ENCODE results near the gene CAPZB.

The CAPZB gene

DNA sequence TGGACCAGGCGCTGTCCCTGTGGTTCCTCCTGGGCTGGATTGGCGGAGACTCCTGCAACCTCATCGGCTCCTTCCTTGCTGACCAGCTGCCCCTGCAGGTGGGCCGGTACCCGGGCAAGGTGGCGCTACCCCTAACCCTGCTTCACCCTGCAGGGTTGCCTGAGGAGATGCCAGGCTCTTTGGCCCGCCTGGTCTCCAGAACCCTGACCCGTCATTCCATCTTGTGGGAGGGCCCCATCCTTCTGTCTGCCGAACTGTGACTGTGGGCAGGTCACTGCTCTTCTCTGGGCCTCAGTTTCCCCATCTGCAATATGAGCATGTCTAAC lies 160.7 kb downstream of the CAPZB start:
- no peak for DNase-seq

DNA sequence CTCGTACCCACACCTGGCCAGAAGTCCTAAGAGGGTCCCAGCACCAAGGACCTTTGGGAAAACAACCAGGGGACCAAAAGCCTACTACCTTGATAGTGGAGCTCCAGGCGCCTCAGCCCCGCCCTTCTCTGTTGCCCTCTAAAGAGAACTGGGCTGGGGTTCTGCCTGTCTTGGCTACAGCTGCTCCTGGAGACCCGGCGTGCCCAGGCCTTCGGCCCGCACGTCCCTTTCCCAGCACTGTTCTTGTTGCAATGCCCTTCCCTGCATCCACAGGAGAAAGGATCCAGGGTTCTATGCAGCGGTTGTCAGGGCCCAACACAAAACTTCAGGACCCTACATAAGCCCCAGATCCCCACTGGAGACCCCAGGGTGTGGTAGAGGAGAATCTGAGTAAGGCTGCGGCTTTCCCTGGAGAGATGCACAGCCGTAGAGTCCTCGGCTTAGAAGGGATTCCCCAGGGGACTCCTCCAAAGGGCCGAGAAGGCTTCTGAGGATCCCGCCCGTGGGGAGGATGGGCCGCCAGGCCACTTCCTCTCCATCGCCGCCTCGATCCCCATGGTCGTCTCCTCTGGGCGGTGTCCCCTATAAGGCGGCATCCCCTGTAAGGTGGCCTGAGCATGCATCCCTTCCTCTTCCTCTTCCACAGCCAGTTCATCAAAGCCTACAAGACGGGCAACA lies 161.2 kb downstream of the CAPZB start:
- no peak for DNase-seq

- DNase-seq: no peak
Measured at GRCh38 chr1:19322481-19322880, 162.9 kb downstream of the CAPZB start.

DNA sequence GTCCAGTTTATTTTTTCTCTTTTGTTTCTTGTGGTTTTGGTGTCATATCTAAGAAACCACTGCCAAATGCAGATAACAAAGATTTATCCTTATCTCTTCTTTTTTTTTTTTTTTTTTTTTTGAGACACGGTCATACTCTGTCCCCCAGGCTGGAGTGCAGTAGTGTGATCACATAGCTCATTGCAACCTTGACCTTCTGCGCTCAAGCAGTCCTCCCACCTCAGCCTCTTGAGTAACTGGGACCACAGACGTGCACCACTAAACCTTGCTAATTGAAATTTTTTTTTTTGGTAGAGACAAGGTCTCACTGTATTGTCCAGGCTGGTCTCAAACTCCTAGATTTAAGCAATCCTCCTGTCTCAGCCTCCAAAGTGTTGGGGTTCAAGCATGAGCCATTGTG lies 164.3 kb downstream of the CAPZB start:
- DNase-seq: no peak

DNA sequence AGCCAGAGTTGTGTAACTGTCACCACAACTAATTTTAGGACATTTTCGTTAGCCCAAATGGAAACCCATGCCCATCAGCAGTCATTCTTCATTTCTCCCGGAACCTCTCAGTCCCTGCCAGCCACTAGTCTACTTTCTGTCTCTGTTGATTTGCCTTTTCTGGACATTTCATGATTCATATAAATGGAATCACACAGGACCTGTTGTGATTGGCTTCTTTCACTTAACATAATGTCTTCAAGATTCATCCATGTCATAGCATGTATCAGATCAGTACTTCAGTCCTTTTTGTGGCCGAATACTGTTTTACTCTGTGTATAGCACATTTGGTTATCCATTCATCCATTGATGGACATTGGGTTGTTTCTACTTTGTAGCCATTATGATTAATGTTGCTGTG lies 166.1 kb downstream of the CAPZB start:
- DNase-seq: no peak

GRCh38 chr1:19317126-19317910 lies 168.0 kb downstream of the CAPZB start:
- DNase-seq: no peak

DNA sequence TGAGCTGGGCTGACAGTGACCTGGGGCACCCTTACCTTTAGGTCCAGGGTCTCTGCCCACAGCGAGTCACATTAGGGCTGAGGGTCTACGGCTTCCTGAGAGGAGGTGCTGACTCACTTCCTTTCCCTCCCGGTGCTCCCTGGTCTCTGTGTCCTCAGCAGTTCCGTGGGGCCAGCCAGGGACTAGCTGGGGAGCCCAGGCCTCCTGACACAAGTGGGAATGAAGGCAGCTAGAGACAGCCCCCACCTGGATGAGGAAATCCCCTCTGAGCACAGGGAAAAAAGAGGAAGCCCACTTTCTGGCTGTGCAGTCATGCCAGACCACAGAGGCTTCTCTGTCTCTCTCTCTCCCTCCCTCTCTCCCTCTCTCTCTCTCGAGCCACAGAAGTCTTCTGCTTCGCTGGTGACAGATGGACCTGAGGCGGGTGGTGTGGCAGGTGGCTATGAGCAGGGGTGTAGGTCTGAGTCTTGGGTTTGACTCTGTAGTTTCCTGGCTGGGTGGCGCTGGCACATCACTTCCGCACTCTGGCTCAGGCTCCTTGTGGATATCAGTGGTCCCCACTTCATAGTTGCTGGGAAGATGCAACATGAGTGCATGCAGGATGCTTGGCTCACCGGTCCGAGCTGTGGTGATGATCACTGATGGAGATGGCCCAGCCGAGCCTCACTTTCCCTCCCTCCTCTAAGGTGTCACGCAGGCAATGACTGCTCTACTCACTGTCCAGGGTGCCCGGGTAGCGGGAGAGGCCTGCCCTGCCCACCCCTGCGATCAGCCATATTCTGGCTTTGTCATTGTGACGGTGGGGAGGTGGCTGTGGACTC lies 169.8 kb downstream of the CAPZB start:
- no peak for DNase-seq

GRCh38 chr1:19313961-19314882 lies 171.1 kb downstream of the CAPZB start:
- DNase-seq: no peak

DNA sequence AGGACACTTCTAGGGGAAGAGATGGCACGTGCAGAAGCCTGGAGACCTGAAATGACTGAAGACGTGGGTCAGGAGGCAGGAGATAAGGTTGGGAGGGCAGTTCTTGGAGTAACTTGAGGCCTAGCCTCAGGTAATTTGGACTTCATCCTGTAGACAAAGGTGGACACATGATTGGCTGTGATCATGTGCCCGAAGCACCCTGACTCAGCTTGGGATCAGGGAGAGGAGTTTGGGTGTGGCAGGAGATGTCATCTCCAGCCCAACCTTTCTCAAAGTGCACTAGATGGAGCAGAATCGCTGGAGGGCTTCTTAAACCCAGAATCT lies 171.7 kb downstream of the CAPZB start:
- DNase-seq: no peak

DNA sequence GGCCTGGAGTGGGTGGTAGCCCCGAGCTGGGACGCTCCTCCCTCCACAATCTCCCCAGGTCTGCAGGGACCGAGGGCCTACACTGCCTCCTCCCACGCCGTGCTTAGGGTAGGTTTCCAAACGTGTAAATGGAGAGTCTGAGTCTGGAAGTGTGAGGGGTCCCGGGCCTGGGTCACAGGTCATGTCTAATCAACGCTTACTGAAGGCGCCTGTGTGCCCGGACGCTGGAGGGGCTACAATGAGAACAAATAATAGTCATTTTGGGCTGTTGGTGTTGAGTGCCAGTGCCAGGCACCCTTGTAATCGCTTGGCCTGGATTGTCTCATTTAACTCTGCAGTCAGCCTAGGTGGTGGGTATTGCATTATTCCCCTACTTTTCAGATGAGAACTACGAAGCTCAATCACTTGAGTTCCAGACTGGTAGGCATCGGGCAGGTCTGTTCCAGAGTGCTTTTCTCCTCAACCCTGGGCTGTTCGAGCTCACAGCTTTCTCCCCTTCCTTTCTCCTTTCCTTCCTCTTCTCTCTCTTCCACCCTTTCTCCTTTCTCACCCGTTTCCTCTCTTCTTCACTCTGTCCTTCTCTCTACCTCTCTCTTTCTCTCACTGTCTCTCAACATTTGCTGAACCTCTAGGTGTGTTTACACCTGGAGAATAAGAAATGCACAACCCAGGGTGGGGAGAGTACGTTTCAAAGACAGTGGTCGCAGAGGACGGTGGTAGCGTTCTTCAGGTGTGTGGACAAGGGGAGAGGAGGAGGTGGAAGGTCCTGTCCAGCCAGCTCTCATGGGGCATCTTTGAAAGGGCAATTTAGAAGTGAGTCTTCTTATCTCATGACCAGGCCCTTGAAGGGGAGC lies 172.3 kb downstream of the CAPZB start:
- no peak for DNase-seq

DNA sequence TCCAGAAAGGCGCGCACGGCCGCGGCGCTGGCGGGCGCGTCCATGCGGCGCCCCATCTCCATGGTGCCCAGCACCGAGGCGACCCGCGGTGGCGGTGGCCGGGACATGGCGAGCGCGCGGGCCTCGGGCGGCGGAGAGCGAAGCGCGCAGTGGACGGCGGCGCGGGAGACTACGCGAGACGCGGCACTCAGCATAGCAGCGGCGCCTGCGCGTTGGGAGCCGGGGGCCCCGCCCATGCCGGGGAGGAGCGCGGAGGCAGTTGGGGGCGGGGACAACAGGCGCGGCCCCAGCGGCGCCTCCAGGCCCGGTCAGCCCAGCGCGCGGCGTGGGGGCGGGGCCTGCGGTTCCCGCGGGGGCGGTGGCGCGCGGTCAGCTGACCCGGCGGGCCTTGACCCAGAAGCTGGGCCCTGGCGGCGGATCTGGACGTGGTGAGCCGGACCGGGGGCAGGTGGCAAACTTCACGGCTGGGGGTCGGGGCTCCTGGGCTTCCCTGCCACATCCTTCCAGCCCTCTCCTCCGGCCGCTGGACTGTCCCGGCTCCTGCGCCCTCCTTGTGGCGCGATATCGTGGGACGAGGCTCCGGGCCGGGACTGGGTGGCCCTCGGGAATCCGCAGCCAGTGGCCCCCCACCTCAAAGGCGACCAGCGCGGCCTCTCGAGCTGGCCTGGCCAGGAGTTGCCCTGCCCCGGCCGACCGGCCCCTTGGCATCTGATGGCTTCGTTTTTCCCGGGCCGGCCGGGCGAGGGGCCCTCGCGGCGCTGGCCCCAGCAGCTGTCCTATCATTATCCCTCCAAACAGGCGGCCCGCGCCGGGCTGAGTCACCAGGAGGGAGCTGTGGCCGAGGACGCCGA lies 173.2 kb downstream of the CAPZB start, which contains the start of the genes AKR7A2 and SLC66A1:
TSS of gene AKR7A2 (minus strand) at position 214 of the 851 bp plus-strand sequence. CDS start at position 194, 20 bp downstream.
TSS of gene SLC66A1 (plus strand) at position 396 of the 851 bp plus-strand sequence. CDS start 5,352 bp downstream, outside the sequence.
- DNase-seq: peak; percentile 86

- no peak for DNase-seq
Measured at GRCh38 chr1:19311503-19311930, 173.8 kb downstream of the CAPZB start.

- no peak for DNase-seq
Measured at GRCh38 chr1:19310720-19311502, 174.4 kb downstream of the CAPZB start.

DNA sequence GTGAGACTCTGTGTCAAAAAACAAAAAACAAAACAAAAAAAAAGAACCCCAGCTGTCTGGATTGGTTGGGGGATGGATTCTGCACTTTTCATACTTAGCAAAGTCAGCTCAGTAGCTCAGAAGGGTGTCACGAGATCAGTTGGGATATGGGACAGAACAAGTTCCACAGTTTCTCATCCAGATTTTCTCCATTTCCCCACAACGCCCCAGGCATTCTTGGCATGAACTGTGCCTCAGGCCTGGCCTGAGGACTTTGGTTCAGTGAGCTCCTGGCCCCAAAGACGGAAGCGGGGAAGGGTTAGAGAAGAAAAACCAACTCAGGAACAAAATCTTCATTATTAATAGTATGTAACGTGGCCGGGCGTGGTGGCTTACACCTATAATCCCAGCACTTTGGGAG lies 175.3 kb downstream of the CAPZB start:
- DNase-seq: no peak

DNA sequence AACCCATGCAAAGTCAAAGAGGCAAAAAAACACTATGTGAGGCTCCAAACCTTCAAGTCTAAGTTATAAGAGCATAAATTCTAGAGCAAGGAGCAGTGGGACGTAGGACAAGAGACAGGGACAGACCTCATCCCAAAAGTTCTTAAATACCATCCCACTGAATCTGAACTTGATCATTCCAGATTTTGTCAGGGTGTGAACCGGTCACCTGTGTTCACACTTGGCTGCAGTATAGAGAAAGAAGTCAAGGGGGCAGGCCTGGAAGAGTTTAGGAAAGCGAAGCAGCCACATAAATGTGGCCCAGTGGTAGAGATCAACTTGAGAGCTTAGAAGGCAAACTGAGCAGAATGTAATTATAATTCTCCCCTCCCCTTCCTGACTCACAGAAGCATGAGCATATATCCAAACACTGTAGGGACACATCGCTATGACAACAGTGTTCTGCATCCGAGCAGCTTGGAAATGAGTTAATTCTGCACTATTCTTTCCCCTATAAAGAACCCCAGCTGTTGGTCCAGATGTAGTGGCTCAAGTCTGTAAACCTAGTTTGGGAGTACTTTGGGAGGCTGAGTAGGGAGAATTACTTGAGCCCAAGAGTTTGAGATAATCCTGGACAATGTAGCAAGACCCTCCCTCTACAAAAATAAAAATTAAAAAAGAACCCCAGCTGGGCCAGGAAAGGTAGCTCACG lies 176.1 kb downstream of the CAPZB start:
- no peak for DNase-seq

DNA sequence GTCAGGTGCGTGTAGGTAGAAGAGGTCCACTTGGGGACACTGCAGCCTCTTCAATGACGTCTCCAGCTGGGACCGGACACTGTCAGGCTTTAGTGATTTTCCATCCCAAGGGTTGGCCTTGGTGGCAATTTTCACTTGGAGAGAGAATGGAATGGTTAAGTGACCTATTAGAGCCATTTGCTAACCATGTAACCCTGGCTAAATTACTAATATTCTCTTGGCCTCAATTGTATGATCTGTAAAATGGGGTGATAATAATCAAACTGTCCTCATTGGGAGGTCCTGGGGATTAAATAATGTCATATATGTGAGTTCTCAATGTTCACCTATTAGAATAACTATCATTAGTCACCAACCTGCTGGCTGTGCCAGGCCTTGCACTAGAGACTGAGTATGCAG lies 176.8 kb downstream of the CAPZB start:
- no peak for DNase-seq

GRCh38 chr1:19307794-19308508 lies 177.4 kb downstream of the CAPZB start:
- DNase-seq: no peak

GRCh38 chr1:19306941-19307340 lies 178.4 kb downstream of the CAPZB start:
- no peak for DNase-seq

All from NCI-H226 (cell line).